SK-N-MC (cell line): ENCODE results near the gene METTL27.

Experiments used
- EZH2 ChIP-seq: fragments of 200-600 bp; sonication (generic); IDR thresholded peaks from one replicate; pipeline ENCODE4 v1.6.1; 2017; ENCODE audit warnings: antibody characterized with exemption
- POLR2AphosphoS5 ChIP-seq: IDR thresholded peaks from 2 replicates; pipeline ENCODE4 v1.6.1; 2012; ENCODE audit warnings: mild to moderate bottlenecking, low read depth, low read length, borderline replicate concordance

- TF ChIP-seq EZH2 (no peak), POLR2AphosphoS5 (no peak)
Measured at GRCh38 chr7:73841689-73842066, 638 bp downstream of the METTL27 start.
